OCI-LY1 (cell line): ENCODE measurements around the gene RAB3IP.
"Not testable (repeated sequence)": the region's sequence is repeated elsewhere in the genome, so short reads cannot be mapped to it uniquely, and the experiment has no call there.

Source experiments
- EZH2 ChIP-seq: fragments of 200-600 bp; sonication (generic), shearing (Covaris generic); IDR thresholded peaks from 2 replicates; pipeline ENCODE4 v1.8.0; 2017; ENCODE audit warnings: borderline replicate concordance, mixed run types, mild to moderate bottlenecking, antibody characterized with exemption, low read length, moderate library complexity, mixed read lengths
- TF ChIP-seq, protein P1 (sequence below): fragments of 200-600 bp; sonication (generic), shearing (Covaris generic); IDR thresholded peaks from 2 replicates; pipeline ENCODE4 v1.5.1; 2017; ENCODE audit warnings: mild to moderate bottlenecking, antibody characterized with exemption, low read length, moderate library complexity, mixed read lengths

DNA sequence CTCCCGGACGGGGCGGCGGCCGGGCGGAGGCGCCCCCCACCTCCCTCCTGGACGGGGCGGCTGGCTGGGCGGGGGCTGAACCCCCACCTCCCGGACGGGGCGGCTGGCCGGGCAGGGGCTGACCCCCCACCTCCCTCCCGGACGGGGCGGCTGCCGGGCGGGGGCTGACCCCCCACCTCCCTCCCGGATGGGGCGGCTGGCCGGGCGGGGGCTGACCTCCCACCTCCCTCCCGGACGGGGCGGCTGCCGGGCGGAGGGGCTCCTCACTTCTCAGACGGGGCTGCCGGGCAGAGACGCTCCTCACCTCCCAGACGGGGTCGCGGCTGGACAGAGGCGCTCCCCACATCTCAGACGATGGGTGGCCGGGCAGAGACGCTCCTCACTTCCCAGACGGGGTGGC lies 20.9 kb downstream of the RAB3IP start:
- TF ChIP-seq, protein P1, sequence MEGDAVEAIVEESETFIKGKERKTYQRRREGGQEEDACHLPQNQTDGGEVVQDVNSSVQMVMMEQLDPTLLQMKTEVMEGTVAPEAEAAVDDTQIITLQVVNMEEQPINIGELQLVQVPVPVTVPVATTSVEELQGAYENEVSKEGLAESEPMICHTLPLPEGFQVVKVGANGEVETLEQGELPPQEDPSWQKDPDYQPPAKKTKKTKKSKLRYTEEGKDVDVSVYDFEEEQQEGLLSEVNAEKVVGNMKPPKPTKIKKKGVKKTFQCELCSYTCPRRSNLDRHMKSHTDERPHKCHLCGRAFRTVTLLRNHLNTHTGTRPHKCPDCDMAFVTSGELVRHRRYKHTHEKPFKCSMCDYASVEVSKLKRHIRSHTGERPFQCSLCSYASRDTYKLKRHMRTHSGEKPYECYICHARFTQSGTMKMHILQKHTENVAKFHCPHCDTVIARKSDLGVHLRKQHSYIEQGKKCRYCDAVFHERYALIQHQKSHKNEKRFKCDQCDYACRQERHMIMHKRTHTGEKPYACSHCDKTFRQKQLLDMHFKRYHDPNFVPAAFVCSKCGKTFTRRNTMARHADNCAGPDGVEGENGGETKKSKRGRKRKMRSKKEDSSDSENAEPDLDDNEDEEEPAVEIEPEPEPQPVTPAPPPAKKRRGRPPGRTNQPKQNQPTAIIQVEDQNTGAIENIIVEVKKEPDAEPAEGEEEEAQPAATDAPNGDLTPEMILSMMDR = not testable (repeated sequence)
- not testable (repeated sequence) for TF ChIP-seq EZH2
